GM19035 (cell line): ENCODE data around the gene GGCT.
A peak's percentile ranks its signal among the peaks of the same experiment; 100 is the strongest.
"Not testable (repeated sequence)": the region's sequence is repeated elsewhere in the genome, so short reads cannot be mapped to it uniquely, and the experiment has no call there.

Source experiments
- ATAC-seq: cut with Tn5 transposase; IDR thresholded peaks from one replicate; pipeline ENCODE4 v1.9.1; 2021; ENCODE audit not compliant: unreplicated experiment

Gene GGCT, protein sequence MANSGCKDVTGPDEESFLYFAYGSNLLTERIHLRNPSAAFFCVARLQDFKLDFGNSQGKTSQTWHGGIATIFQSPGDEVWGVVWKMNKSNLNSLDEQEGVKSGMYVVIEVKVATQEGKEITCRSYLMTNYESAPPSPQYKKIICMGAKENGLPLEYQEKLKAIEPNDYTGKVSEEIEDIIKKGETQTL

GRCh38 chr7:30504301-30505173 lies at the start of gene GGCT:
GGCT (minus strand) TSS chr7:30504829; CDS start chr7:30504709, 120 bp downstream.
- peak; percentile 99 for ATAC-seq

GRCh38 chr7:30553546-30553945 lies 48.9 kb upstream of the GGCT start:
- no peak for ATAC-seq

GRCh38 chr7:30553141-30553540 lies 48.5 kb upstream of the GGCT start:
- no peak for ATAC-seq

GRCh38 chr7:30552330-30552729 lies 47.7 kb upstream of the GGCT start:
- ATAC-seq = no peak

DNA sequence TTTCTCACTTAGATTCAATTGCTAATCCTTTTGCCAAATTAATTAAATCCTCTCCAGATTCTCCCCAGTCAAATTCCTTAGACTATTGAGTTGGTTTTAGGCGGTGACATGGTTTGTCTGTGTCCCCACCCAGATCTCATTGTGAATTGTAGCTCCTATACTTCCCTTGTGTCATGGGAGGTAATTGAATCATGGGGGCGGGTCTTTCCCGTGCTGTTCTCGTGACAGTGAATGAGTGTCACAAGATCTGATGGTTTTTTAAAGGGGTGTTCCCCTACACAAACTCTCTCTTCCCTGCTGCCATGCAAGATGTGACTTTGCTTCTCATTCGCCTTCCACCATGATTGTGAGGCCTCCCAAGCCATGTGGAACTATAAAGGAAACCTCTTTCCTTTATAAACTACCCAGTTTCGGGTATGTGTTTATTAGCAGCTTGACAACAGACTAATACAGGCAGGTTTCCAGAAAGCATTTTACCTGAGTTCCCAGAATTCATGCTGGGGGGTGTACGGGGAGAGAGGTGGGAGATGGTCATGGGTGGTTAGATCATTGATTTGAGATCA lies 45.4 kb upstream of the GGCT start:
- ATAC-seq = no peak

- no peak for ATAC-seq
These were observed 44.2 kb upstream of the GGCT start for GRCh38 chr7:30548845-30549244.

GRCh38 chr7:30546596-30546995 lies 42.0 kb upstream of the GGCT start:
- ATAC-seq = no peak

GRCh38 chr7:30545791-30546555 lies 41.3 kb upstream of the GGCT start:
- ATAC-seq = no peak

GRCh38 chr7:30543813-30544525 lies 39.3 kb upstream of the GGCT start:
- no peak for ATAC-seq

DNA sequence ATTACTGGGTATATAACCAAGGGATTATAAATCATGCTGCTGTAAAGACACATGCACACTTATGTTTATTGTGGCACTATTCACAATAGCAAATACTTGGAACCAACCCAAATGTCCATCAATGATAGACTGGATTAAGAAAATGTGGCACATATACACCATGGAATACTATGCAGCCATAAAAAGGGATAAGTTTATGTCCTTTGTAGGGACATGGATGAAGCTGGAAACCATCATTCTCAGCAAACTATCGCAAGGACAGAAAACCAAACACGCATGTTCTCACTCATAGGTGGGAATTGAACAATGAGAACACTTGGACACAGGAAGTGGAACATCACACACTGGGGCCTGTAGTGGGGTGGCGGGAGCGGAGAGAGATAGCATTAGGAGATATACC lies 38.5 kb upstream of the GGCT start:
- not testable (repeated sequence) for ATAC-seq

DNA sequence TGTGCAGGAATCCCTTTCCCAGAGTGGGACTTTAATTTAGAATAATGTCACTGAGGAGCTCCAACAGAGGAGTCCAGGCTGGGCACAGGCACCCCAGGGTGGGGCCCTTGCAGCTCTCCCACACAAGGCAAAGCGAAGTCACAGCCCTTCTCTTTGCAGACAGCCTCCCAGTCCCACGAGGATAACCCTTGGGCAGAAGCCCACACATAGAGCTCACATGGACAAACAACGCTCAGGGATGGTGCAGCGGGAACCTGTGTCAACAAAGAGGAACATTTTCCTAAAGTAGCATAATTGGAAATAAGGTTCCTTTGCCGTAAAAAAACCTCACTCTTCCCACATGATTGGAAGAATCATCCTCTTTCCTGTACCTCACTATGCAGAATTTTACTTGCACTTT lies 29.3 kb upstream of the GGCT start:
- ATAC-seq = no peak

GRCh38 chr7:30531286-30531685 lies 26.7 kb upstream of the GGCT start:
- ATAC-seq = no peak

GRCh38 chr7:30530373-30530772 lies 25.7 kb upstream of the GGCT start:
- ATAC-seq = no peak

DNA sequence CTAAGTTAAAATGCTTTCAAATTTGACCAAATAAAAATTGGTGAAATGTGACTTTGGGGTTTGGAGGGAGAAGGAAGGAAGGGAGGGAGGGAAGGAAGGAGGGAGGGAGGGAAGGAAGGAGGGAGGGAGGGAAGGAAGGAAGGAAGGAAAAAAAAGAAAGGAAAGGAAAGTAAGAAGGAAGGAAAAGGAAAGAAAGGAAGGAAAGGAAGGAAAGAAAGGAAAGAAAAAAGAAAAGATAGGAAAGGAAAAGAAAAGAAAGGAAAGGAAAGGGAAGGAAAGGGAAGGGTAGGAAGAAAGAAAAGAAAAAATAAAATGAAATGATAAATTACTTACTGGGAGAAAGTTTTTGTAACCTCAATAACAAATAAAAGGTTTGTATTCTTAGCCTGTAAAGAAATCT lies 24.1 kb upstream of the GGCT start:
- no peak for ATAC-seq

DNA sequence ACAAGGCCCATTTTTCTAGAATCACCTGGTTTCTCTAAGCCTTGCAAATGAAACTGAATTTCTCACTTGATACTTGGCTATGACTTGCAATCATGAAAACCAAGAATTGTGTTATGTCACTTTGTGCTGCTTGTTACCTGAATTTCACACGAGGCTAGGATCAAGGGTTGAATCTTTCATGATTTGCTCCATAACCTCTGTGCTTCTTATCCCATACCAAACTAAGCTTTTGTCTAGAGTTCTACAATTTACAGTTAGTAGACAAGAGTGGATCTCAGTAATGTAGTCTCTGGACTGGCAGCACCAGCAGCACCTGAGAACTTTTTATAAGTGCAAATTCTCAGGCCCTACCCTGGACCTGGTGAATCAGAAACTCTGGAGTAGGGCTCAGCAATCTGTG lies 22.7 kb upstream of the GGCT start:
- not testable (repeated sequence) for ATAC-seq

DNA sequence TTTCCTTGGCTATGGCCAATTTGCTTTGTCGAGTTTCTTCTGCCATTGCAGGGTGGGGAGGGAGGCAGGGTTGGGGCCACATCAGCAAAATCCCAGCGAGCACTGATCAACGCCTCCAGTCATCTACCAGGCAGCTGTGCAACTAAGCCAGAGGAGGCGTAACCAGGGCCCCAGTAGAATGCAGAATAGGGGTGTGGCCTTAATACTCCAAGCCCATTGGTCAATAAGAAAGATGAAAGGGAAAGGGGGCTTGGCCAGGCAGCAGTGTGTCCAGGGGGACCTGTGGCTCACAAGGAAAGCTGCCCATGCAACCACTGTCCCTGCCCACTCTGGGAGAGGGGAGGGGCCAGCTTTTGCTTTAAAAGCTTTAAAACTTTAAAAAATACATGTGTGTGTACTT lies 21.5 kb upstream of the GGCT start:
- no peak for ATAC-seq

DNA sequence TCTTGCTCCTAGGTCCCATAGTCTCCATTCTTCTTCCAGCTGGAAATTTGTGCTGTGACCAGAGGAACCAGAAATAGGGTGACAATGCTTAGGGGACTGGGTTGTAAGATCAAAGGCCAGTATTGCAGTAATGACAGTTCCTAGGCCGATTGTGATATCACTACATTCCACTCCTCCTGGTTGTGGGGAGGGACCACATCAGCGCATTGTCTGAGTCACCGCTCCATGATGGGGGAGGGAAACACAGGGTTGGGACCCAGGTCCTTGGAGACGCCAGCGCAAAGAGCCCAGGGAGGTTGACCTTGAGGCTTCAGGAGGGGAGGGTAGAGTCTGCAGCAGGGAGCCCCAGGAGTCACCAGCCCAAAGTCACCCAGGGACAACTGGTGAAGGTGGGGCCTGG lies 20.8 kb upstream of the GGCT start:
- no peak for ATAC-seq

- ATAC-seq = no peak
These were observed 19.9 kb upstream of the GGCT start for GRCh38 chr7:30524545-30524944.

GRCh38 chr7:30523466-30523865 lies 18.8 kb upstream of the GGCT start:
- ATAC-seq = no peak

GRCh38 chr7:30522159-30522558 lies 17.5 kb upstream of the GGCT start:
- no peak for ATAC-seq

DNA sequence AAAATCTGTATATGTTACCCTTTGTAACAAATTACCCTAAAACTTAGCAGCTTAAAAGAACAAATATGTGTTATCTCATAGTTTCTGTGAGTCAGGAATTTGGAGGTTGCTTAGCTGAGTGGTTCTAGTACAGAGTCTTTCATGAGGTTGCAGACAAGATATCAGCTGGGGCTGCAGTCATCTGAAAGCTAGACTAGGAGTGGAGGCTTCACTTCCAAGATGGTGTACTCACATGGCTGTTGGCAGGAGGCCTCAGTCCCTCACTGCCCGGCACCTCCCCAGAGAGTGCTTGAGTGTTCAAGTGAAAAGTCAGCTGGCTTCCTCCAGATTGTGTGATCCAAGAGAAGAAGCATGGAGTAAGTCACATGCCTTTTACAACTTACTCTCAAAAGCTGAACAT lies 16.9 kb upstream of the GGCT start:
- no peak for ATAC-seq
